ENCODE data around the gene ARID3C.

GRCh38 chr9:34607331-34607730 lies 21.5 kb downstream of the ARID3C start:
- TF ChIP-seq, protein P1, sequence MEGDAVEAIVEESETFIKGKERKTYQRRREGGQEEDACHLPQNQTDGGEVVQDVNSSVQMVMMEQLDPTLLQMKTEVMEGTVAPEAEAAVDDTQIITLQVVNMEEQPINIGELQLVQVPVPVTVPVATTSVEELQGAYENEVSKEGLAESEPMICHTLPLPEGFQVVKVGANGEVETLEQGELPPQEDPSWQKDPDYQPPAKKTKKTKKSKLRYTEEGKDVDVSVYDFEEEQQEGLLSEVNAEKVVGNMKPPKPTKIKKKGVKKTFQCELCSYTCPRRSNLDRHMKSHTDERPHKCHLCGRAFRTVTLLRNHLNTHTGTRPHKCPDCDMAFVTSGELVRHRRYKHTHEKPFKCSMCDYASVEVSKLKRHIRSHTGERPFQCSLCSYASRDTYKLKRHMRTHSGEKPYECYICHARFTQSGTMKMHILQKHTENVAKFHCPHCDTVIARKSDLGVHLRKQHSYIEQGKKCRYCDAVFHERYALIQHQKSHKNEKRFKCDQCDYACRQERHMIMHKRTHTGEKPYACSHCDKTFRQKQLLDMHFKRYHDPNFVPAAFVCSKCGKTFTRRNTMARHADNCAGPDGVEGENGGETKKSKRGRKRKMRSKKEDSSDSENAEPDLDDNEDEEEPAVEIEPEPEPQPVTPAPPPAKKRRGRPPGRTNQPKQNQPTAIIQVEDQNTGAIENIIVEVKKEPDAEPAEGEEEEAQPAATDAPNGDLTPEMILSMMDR (IDR thresholded peaks at IDR 0.05), result no peak
- TF ChIP-seq POLR2AphosphoS5 (IDR thresholded peaks at IDR 0.05; ENCODE audit: low read depth, low read length), result no peak
